T-helper 9 cell (primary cell): ENCODE data around the gene NAXD.
"Not testable (repeated sequence)": the region's sequence is repeated elsewhere in the genome, so short reads cannot be mapped to it uniquely, and the experiment has no call there.

Source experiments
- DNase-seq: peaks from one replicate; pipeline ENCODE4 v3.0.0-alpha.2; 2020

Gene NAXD

DNA sequence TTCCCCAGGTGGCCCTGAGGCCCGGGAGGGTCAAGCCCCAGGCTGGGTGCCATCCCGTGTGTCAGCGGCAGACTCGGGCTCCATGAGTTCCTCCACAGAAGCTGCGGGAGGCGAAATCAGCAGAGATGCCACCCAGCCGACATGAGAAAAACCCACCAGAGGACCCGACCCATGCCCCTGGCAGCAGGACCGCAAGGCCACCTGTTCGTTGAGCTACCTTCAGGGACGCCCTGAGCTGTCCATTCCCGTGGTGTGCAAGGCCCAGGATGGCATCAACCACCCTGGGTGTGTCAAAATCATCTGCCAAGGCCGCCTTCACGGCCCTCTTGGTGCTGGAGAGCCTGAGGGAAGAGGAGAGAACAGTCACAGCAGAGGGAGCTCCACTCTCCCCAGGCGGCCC, 30.4 kb downstream of the NAXD start:
- no peak for DNase-seq

DNA sequence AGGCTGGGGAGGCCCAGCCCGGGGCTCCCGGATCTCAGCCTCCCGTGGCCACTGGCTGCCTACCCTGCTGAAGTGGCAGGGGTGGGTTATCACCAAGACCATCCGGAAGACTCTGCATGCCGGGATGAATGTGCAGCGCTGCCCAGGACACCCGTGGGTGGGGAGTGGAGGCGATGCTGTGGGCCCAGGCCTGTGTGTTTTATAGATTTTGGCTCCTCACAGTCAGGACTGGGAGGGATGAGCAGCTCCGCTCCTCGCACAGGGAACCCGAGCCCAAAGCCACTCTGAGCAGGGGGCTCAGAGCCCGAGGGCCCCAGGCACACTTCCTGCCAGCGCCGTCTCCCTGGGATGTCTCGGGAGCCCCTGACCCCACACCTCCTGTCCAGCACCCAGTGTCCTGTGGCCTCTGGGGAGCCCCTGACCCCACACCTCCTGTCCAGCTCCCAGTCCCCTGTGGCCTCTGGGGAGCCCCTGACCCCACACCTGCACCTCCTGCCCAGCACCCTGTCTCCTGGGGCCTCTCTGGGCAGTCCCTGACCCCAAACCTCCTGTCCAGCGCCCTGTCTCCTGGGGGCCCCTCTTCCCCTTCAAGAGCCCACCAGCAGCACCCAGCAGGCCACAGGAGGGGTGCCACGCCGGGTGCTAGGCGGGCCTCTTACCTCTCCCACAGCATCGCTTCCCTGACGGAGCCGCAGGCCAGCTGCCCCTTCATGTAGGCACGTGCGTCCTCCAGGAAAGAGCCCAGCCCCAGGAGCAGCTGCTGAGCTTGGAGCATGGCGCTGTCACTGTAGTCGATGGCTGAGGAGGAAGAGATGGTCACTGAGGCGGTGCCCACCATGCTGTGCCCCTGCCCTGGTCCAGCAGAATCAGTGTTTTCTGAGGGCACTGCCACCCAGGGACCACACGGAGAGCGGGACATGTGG, 31.4 kb downstream of the NAXD start:
- DNase-seq: no peak

DNA sequence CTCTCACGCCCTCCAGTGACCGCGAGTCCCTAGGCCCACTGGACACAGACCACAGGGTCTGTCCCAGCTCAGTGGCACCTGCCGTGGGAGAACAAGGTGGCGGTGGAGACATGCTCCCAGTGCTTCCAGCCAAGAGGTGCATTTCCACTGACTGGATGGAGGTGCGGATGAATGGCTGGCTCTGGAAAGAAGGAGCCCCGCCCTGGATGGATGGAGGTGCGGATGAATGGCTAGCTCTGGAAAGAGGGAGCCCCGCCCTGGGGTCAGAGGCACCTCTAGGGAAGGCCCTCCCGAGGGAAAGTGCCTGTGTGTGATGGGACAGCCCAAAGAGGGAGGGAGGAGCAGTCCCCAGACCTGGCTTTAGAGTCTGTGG, 32.0 kb downstream of the NAXD start:
- no peak for DNase-seq

DNA sequence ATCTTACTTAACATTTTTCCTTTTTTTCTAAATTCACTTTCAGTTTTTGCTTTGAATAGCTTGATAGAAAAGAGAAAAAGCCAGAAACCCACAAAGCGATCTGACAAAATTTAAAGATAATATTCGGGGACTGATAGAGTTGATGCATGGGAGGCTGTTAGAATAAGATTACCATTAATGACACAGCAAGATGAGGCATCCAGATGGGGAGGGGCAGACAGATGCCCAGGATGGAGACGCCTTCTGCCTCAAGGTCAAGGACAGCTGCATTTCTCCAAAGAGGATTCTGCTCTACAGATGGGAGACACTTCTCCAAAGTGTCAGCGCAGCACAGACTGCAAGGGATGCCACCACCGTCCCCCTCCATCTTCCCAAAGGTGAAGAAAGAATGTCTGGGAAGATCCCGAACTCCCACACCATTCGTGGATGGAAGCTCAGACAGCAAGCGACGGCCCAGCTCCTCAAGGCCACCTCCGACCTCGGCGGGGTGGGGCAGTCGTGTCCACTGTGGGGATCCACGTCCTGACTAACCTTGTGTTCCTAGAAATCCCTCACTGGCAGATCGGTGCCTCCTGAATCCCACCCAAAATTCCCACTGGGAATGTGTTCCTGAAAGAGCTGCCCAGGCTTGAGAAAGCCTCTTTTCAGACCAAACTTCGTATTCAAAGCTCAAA, 32.9 kb downstream of the NAXD start:
- DNase-seq: no peak

DNA sequence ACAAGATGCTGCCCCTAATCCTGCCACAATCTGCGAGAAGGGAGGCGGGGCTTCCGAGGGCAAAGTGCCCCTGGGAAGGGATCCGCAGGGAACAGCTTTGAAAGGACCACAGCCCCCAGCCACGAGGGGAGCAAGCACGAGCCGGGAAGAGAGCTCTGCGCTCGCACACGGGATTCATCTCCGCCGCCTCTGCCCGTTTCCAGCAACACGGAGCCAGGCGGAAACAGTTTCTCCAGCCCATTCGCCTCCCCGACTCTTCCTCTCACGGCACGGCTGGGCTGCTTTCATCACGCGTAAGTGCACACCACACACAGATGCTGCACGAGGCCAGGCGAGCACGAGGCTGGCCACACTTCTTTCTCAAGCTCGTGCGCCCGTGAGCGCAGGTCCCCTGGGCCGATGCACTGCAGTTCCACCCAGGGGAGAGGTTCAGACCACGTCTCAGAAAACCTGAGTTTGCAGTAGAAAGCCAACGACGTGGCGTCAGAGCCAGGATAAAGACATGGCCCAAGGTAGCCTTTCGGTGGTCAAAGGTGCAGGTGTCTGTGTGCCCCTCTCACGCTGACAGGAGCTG, 33.6 kb downstream of the NAXD start:
- DNase-seq: no peak

DNA sequence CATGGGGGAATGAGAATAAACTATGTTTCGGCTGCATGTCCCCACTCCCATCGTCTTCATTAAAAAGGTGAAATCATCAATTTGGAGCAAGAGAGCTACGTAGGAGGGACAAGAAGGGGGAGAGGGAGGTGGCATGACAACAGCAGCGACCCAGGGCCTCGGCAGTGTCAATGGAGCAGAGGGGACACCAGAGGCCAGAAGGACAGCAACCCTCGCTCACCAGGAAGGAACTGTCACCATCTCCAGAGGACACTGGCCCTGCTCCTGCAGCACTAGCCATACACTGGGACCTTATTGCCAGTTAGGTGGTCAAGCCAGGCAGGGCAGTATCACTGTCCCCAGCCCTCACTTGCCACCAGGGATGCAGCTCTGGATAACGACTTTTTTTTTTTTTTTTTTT, 34.2 kb downstream of the NAXD start:
- DNase-seq: no peak

DNA sequence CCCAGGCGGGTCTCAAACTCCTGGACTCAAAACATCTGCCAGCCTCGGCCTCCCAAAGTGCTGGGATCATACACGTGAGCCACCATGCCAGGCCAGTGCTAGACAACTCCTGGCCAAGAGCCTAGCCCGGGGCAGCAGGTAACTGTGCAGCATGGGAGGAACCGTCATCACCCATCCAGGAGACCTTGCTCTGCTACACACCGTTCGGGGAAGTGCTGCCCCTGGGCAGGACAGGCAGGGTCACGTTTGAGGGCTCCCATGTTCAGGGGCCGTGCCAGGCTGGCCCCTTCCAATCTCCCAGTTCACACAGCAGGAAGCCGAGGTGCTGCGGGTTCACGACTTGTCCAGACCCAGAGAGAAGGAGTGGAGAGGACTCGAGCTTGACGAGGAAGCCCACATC, 35.1 kb downstream of the NAXD start:
- no peak for DNase-seq

DNA sequence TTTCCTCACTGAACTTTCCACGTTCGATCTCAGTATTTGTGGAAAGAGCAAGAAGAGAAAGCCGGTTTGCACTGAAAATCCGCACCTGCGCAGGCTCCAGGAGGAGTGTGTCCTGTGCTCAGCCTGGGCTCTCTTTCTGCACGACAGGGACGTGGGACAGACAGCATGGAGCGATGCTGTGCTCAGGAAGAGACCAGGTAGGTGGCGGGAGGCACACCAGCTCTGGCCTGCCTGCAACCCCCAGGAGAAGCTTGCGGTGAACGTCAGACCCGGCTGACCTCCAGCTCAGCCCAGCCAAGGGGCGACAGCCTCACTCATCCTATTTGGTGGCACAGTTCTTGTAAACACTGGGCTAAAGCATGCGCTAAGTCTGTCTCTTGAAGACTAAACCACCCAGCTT, 35.9 kb downstream of the NAXD start:
- DNase-seq: no peak

DNA sequence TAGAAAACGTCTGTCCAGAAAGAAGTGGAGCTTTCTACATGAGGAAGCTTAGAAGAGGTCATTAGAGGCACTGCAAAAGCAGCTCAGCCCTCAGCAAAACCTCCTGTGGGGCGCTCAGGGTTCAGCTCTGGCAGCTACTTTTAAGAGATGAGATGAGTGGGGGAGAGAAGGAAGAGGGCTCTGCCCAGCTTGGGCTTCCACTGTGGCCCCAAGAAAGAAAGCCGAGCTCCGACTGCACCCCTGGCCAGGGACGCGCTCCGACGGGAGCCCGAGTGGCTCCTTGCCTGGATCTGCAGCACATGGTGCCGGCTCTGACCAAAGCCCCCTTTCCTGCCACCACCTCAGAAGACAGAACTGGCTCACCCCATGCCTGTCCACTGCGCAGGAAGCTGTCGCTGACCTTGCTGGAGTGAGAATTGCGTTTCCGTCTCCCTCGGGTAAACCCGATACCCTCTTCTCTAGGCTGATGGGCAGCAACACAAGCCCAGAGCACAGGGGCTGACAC, 36.4 kb downstream of the NAXD start:
- DNase-seq: no peak

DNA sequence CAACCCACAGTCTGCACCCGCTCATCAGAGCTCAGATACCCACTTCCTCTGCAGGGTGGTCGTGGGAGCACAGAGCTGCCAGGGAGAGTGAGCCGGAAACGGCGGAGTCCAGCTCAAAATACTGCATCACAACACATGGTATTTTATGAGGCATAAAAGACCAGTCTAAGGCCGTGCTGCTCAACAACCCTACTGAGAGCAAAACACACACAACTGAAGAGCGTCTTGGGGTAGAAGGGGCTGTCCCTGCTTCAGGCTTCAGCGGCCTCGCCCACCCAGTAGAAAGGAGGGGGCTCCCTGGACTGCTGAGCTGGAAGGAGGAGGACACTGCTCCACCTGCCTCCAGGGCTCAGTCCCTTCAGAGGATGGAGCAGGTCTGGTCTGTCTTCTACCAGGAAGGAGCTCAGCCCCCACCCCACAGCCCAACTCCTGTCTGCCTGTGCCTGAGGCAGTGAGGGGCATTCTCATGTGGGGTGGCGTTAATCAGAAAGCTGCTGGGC, 36.9 kb downstream of the NAXD start:
- no peak for DNase-seq

DNA sequence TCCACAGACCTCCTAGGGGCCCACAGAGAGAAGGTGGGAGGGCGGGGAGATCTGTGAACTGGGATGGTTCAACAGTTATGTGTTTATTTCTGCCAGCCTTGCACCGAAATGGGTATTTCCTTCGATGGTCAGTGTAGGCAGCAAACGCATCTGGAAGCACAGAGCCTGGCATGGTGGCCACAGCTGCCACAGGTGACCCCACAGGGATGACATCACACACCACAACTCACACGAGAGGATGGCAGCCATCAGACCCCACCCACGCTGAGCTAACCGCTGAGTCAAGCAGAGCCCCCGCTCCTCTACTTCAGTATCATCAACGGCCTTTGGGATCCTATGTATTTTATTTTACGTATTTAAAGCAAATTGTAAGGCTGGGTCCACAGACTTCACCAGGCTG, 37.4 kb downstream of the NAXD start:
- DNase-seq: no peak

DNA sequence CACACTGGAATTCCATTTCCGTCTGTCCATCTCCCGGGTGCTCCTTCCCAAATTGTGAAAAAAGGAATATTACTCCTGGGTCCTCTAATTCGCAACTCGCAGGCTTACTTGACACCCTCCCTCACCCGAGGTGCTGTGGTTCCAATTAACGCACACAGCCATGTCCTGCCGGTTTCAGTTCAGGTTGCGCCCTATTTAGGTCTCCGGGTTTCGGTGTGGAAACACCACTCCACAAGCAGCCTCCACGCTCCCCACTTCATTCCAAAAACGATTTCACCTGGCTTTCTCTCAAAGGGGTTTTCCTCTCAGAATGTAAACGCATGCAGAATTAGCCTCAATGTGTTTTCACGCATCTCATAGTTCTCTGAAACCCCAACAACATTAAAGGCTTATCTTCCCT, 37.9 kb downstream of the NAXD start:
- no peak for DNase-seq

DNA sequence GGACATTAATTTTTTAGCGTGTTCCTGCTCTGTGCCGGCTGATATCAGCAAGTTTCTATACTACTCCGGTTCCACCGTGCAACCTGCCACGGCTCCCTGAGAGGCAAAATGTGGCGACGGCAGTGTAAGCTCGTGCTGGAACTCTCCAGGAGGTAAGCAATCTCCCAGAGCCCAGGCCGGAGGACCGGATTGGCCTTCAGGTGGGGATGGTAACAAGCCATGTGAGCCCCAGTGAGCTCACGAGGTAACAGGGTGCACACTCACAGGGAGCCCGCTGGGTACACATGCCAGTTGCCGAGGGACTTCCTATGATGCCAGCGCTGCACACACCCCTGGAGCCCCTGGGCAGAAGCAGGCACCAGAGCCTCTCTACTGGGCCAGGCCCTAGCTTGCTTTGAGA, 38.5 kb downstream of the NAXD start:
- no peak for DNase-seq

DNA sequence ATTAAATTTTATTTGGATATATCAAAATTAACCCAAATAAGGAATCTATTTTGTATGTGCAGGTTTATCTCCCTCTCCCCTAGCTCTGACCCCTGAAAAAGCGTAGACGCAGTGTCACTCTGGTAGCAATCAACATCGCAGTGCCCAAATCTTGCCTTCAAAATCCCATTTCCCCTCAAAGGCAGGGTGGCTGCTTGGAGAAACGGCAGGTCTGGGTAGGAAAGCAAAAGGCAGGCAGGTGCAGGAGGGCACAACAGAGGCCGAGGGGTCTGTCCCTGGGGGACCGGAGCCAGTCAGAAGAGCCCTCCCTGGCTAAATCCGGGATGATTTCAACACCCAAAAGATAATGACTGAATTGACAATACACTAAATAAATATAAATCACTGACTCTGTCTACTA, 41.9 kb downstream of the NAXD start:
- no peak for DNase-seq

DNA sequence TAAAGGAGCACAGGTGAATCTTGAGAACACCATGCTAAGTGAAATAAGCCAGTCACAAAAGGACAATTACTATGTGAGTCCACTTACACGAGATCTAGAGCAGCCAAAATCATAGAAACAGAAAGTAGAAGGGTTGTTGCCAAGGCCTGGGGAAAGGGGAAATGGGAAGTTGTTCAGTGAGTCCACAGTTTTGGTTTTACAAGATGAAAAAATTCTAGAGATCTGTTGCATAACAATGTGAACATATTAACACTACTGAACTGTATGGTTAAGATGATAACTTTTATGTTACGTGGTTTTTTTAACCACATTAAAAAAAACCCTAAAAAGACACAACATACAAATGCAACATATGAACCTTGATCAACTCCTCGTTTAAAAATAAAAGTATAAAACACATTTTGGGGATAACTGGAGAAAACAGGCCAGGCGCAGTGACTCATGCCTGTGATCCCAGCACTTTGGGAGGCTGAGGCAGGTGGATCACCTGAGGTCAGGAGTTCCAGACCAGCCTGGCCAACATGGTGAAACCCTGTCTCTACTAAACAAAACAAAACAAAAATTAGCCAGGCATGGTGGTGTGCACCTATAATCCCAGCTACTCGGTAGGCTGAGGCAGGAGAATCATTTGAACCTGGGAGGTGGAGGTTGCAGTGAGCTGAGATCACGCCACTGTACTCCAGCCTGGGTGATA, 43.0 kb downstream of the NAXD start:
- DNase-seq: not testable (repeated sequence)

DNA sequence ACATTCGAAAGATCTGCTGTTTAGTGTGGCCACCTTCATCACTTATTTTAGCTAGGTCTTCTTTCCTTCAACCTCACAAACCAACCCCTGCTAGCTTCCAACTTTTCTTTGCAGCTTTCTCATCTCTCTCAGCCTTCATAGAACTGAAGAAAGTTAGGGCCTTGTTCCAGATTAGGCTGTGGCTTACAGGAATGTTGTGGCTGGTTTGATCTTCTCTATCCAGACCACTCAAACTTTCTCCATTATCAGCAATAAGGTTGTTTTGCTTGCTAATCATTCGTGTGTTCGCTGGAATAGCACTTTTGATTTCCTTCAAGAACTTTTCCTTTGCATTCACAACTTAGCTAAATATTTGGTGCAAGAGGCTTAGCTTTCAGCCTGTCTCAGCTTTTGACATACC, 45.9 kb downstream of the NAXD start:
- no peak for DNase-seq

DNA sequence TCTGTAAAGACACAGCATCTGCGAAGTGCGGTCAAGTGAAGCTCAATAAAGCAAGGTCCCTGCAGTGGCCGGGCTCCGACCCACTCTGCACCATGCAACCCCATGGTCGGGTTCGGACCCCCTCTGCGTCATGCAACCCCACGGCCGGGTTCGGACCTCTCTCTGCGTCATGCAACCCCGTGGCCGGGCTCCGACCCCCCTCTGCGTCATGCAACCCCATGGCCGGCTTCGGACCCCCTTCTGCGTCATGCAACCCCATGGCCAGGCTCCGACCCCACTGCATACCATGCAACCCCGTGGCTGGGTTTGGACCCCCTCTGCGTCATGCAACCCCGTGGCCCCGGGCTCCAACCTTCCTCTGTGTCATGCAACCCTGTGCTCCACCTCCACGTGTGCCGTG, 46.7 kb downstream of the NAXD start:
- DNase-seq: no peak

DNA sequence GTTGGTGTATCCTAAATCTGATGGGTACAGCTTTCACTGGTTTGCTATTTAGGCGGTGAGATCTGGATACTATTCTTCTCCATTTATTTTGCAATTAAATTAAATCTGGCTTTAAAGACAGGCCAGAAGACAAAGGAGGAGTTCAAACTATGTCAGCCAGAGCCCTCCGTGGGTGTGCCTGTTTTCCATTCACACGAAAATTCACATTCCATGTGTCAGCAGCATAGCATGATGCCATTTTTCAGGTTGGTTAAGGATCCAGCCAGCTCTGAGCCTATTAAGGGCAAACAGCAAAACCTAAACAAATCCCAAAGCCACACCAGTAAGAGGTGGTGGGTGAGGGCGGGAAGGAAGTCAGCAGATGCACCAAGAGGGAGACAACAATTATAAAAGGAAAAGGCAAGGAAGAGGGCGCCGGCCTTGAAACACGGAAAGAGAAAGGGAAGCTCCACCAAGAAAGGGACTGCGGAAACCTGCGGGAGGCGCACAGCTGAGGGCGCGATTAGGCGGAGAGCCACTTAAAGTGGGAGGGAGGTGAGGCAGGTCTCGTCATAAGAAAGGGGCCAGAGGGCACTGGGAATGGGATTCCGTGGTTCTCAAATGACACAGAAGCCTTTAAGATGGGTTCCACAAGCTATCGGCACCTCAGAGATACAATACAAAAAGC, 47.6 kb downstream of the NAXD start:
- DNase-seq: no peak

DNA sequence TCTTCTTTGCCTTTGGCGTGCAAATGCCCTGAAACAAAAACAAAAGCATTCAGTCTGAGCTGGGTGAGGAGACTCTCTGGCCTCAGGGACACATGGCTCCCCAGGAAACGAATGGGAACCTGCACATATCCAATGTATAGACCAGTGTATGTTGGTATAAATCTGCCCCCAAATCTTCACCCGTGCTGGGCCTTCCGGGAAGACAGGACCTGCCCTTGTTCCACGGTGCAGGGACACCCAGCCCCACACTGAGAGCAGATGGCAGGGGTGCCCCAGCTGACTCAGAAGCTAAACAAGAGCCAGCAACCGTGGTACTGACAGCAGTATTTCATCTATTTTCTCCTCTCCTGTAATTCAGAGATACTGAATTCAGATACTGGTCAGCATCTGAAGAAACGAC, 48.1 kb downstream of the NAXD start:
- no peak for DNase-seq

DNA sequence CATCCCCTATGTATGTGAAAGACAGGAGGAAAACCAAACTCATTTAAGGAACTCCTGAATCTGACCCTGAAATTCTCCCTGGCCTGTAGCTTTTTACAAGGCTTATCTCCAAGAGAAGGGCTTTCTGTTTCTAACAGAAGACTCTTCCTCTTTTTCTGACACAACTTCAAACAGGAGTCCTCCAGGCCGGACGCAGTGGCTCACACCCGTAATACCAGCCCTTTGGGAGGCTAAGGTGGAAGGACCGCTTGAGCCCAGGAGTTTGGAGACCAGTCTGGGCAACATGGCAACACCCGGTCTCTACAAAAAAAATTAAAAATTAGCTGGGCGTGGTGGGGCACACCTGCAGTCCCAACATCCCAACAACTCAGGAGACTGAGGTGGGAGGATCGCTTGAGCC, 48.7 kb downstream of the NAXD start:
- DNase-seq: no peak

DNA sequence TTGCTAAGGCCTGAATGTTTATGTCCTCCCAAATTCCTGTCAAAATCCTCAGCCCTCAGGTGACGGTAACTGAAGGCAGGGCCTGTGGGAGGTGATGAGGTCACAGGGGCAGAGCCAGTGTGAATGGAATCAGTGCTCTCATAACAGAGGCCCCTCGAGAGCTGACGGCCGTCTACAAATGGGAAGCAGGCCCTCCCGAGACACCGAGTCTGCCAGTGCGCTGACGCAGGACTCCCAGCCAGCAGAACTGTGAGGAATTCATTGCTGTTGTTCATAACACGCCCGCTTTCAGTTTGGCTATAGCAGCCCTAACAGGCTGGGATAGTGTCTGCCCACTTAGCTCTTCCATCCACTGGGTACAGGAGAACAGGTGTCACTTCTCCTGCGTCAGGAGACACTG, 49.3 kb downstream of the NAXD start:
- no peak for DNase-seq

DNA sequence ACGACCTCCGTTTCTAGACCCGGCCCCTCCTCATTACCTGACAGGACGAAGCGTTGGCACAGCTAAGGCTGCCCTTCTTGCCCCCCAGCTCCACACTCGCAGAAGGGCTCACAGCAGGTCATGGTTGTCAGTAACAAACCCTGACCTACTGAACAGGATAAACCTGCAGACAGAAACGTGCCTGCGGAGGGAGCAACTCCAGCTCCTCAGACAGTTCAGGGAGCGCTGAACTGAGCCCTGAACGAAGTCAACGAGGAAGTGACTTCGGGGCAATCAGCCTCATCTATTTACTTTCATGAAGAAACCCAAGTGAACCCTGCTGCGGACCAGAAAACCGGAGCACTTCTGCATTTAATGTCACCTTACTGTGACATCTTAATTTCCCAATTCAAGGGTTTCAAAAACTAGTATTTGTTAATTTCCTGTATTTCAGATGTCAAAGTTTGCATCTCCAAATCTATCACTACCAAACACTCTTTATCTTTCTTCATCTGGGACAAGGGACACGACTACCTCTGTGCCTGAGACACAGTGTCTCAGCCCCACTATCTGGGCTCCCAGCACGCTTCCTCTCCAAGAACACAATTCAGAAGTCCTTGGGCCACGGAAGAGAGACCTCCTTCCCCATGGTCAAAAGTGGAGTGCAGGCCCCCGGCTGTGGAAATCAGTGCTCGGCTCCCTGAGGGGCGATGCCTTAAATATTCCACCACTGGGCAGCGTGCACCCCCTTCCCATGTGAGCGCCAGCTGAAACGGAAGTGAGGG, 50.3 kb downstream of the NAXD start:
- no peak for DNase-seq
